HepG2 (cell line): ENCODE results near the gene ANKRD39. TPM values are rescaled to one million over a fixed set of nuclear protein-coding genes. Genes with fewer than 3 reads are reported as not detected.

Experiments used
- ETV5 ChIP-seq: IDR thresholded peaks from 2 replicates; pipeline ENCODE4 v1.6.1; 2018; ENCODE audit warnings: missing biosample characterization, missing genetic modification reagents, inconsistent platforms, borderline replicate concordance
- HDAC2 ChIP-seq: sonication (generic); formaldehyde crosslinking; IDR thresholded peaks from 2 replicates; pipeline ENCODE4 v1.4.0; 2020; ENCODE audit warnings: missing genetic modification reagents
- HOXA3 ChIP-seq: sonication (generic); formaldehyde crosslinking; IDR thresholded peaks from 2 replicates; pipeline ENCODE4 v1.5.0; 2020; ENCODE audit warnings: missing genetic modification reagents
- JUND ChIP-seq: sonication (generic); formaldehyde crosslinking; IDR thresholded peaks from 2 replicates; pipeline ENCODE4 v1.8.0; 2022; ENCODE audit warnings: mild to moderate bottlenecking, missing genetic modification reagents
- SETDB1 ChIP-seq: sonication (generic); formaldehyde crosslinking; IDR thresholded peaks from 2 replicates; pipeline ENCODE4 v1.5.1; 2020; ENCODE audit warnings: missing genetic modification reagents, mild to moderate bottlenecking, borderline replicate concordance
- SNAI1 ChIP-seq: sonication (generic); formaldehyde crosslinking; IDR thresholded peaks from 2 replicates; pipeline ENCODE4 v1.5.0; 2020; ENCODE audit warnings: mild to moderate bottlenecking, missing genetic modification reagents, borderline replicate concordance
- SRY ChIP-seq: sonication (generic); formaldehyde crosslinking; IDR thresholded peaks from 2 replicates; pipeline ENCODE4 v1.8.0; 2022; ENCODE audit warnings: mild to moderate bottlenecking, missing genetic modification reagents
- ZFP82 ChIP-seq: sonication (generic); formaldehyde crosslinking; IDR thresholded peaks from 2 replicates; pipeline ENCODE4 v1.5.1; 2020; ENCODE audit warnings: mild to moderate bottlenecking, missing genetic modification reagents, borderline replicate concordance
- ZNF317 ChIP-seq: sonication (generic); formaldehyde crosslinking; IDR thresholded peaks from 2 replicates; pipeline ENCODE4 v1.5.0; 2020; ENCODE audit warnings: mild to moderate bottlenecking, missing genetic modification reagents
- ZNF652 ChIP-seq: IDR thresholded peaks from 2 replicates; pipeline ENCODE4 v1.6.1; 2016; ENCODE audit warnings: low read depth, borderline replicate concordance
- polyA plus RNA-seq, 8 experiments: library from polyadenylated mRNA; depleted of rRNA in 3 of 8; stranded (reverse) in 7 of 8; unstranded in 1 of 8; fragments of >200 nt; fragmentation: Illumina TruSeq in 4 of 8; extraction: Trizol in 4 of 8; gene quantifications; 2 replicates each; pipeline versions ENCODE4 v1.2.1 to v1.2.3, GENCODE V29; 2011 to 2016; ENCODE audit warnings: low read depth in 4 of 8, missing spikeins in 1 of 8, mixed read lengths in 1 of 8; ENCODE audit not compliant: insufficient read depth in 1 of 8
- total RNA-seq, 5 experiments: library from RNA; depleted of rRNA; stranded (reverse); fragments of >200 nt; fragmentation: Illumina TruSeq; extraction: Trizol; gene quantifications; 2 replicates each; pipeline ENCODE4 v1.2.3, GENCODE V29; 2016; ENCODE audit warnings: low read depth in 1 of 5
- TF ChIP-seq, protein P1 (sequence below): sonication (generic); formaldehyde crosslinking; IDR thresholded peaks from 2 replicates; pipeline ENCODE4 v1.4.0; 2020; ENCODE audit warnings: missing genetic modification reagents, borderline replicate concordance
- TF ChIP-seq, protein P2 (sequence below): sonication (generic); formaldehyde crosslinking; IDR thresholded peaks from 2 replicates; pipeline ENCODE4; 2020; ENCODE audit warnings: missing genetic modification reagents, mild to moderate bottlenecking, borderline replicate concordance
- TF ChIP-seq, protein P3 (sequence below): sonication (generic); IDR thresholded peaks from 2 replicates; pipeline ENCODE4 v1.6.1; 2016; ENCODE audit warnings: low read depth, borderline replicate concordance
- TF ChIP-seq, protein P4 (sequence below): sonication (generic); formaldehyde crosslinking; IDR thresholded peaks from 2 replicates; pipeline ENCODE4 v1.4.0; 2020; ENCODE audit warnings: missing genetic modification reagents
- TF ChIP-seq, protein P5 (sequence below): sonication (generic); formaldehyde crosslinking; IDR thresholded peaks from 2 replicates; pipeline ENCODE4 v1.4.0; 2020; ENCODE audit warnings: missing genetic modification reagents, borderline replicate concordance

ANKRD39 gene
- total and polyA plus RNA-seq, 2 of the 13 experiments (the other 11 are each of a cell fraction or from before 2014, with no cell fraction given) = 23.2 to 24.8 TPM

DNA sequence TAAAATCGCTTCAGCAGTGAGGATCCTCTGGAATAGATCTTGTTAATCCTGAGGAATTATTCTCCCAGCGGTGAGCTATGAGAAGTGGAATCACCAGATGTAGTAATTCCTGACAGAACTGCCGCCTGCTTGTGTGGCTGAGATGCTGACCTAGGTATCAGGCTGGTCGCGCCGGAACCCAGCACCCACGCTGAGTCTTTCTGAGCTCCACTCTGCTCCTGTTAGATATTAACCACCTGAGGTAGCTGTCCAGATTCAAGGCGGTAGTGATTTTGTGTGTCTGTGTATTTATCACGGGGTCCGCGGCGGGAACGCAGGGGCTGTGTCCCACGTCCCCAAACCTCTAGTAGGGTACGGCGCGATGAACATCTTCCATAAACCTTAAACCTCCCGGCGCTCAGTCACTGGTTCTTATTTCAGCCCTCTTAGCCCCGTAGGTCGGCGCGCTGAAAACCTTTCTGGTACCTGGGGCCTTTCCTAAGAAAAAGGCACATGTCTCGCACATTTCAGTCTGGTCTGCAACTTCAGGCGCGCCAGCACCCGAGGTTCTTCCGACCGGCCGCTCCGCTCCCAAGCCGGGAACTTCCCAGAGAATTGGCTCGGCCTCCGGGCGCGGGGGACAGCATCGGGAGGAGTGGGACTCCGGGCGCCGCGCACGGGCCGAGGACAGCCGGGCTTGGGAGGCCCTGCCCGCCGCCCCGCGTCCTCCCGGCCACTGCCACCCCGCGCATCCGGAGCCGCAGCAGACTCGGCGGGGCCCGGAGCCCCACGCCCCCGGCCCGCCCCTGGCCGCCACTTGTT is 42.3 kb downstream of the ANKRD39 start (continued):
- TF ChIP-seq, protein P1, sequence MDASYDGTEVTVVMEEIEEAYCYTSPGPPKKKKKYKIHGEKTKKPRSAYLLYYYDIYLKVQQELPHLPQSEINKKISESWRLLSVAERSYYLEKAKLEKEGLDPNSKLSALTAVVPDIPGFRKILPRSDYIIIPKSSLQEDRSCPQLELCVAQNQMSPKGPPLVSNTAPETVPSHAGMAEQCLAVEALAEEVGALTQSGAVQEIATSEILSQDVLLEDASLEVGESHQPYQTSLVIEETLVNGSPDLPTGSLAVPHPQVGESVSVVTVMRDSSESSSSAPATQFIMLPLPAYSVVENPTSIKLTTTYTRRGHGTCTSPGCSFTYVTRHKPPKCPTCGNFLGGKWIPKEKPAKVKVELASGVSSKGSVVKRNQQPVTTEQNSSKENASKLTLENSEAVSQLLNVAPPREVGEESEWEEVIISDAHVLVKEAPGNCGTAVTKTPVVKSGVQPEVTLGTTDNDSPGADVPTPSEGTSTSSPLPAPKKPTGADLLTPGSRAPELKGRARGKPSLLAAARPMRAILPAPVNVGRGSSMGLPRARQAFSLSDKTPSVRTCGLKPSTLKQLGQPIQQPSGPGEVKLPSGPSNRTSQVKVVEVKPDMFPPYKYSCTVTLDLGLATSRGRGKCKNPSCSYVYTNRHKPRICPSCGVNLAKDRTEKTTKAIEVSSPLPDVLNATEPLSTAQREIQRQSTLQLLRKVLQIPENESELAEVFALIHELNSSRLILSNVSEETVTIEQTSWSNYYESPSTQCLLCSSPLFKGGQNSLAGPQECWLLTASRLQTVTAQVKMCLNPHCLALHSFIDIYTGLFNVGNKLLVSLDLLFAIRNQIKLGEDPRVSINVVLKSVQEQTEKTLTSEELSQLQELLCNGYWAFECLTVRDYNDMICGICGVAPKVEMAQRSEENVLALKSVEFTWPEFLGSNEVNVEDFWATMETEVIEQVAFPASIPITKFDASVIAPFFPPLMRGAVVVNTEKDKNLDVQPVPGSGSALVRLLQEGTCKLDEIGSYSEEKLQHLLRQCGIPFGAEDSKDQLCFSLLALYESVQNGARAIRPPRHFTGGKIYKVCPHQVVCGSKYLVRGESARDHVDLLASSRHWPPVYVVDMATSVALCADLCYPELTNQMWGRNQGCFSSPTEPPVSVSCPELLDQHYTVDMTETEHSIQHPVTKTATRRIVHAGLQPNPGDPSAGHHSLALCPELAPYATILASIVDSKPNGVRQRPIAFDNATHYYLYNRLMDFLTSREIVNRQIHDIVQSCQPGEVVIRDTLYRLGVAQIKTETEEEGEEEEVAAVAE (CRISPR knock-in tag) = no peak
- TF ChIP-seq HDAC2 (CRISPR knock-in tag) (0 out of 2 replicates have a peak, but pooled peaks have one; percentile 32), ETV5 (CRISPR knock-in tag) (peak; percentile 14; the same call in 1 of the 2 replicates), ZNF317 (no peak), HOXA3 (CRISPR knock-in tag) (no peak), ZNF652 (CRISPR knock-in tag) (no peak), SRY (CRISPR knock-in tag) (no peak; the same call in 1 of the 2 replicates), ZFP82 (CRISPR knock-in tag) (no peak), JUND (CRISPR knock-in tag) (no peak), SNAI1 (CRISPR knock-in tag) (no peak), SETDB1 (CRISPR knock-in tag) (no peak)
- TF ChIP-seq, protein P2, sequence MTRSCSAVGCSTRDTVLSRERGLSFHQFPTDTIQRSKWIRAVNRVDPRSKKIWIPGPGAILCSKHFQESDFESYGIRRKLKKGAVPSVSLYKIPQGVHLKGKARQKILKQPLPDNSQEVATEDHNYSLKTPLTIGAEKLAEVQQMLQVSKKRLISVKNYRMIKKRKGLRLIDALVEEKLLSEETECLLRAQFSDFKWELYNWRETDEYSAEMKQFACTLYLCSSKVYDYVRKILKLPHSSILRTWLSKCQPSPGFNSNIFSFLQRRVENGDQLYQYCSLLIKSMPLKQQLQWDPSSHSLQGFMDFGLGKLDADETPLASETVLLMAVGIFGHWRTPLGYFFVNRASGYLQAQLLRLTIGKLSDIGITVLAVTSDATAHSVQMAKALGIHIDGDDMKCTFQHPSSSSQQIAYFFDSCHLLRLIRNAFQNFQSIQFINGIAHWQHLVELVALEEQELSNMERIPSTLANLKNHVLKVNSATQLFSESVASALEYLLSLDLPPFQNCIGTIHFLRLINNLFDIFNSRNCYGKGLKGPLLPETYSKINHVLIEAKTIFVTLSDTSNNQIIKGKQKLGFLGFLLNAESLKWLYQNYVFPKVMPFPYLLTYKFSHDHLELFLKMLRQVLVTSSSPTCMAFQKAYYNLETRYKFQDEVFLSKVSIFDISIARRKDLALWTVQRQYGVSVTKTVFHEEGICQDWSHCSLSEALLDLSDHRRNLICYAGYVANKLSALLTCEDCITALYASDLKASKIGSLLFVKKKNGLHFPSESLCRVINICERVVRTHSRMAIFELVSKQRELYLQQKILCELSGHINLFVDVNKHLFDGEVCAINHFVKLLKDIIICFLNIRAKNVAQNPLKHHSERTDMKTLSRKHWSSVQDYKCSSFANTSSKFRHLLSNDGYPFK (CRISPR knock-in tag) = peak; percentile 54; the same call in 1 of the 2 replicates
- TF ChIP-seq, protein P3, sequence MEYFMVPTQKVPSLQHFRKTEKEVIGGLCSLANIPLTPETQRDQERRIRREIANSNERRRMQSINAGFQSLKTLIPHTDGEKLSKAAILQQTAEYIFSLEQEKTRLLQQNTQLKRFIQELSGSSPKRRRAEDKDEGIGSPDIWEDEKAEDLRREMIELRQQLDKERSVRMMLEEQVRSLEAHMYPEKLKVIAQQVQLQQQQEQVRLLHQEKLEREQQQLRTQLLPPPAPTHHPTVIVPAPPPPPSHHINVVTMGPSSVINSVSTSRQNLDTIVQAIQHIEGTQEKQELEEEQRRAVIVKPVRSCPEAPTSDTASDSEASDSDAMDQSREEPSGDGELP = no peak
- TF ChIP-seq, protein P4, sequence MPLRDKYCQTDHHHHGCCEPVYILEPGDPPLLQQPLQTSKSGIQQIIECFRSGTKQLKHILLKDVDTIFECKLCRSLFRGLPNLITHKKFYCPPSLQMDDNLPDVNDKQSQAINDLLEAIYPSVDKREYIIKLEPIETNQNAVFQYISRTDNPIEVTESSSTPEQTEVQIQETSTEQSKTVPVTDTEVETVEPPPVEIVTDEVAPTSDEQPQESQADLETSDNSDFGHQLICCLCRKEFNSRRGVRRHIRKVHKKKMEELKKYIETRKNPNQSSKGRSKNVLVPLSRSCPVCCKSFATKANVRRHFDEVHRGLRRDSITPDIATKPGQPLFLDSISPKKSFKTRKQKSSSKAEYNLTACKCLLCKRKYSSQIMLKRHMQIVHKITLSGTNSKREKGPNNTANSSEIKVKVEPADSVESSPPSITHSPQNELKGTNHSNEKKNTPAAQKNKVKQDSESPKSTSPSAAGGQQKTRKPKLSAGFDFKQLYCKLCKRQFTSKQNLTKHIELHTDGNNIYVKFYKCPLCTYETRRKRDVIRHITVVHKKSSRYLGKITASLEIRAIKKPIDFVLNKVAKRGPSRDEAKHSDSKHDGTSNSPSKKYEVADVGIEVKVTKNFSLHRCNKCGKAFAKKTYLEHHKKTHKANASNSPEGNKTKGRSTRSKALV = no peak; the same call in none of the 2 replicates
- TF ChIP-seq, protein P5, sequence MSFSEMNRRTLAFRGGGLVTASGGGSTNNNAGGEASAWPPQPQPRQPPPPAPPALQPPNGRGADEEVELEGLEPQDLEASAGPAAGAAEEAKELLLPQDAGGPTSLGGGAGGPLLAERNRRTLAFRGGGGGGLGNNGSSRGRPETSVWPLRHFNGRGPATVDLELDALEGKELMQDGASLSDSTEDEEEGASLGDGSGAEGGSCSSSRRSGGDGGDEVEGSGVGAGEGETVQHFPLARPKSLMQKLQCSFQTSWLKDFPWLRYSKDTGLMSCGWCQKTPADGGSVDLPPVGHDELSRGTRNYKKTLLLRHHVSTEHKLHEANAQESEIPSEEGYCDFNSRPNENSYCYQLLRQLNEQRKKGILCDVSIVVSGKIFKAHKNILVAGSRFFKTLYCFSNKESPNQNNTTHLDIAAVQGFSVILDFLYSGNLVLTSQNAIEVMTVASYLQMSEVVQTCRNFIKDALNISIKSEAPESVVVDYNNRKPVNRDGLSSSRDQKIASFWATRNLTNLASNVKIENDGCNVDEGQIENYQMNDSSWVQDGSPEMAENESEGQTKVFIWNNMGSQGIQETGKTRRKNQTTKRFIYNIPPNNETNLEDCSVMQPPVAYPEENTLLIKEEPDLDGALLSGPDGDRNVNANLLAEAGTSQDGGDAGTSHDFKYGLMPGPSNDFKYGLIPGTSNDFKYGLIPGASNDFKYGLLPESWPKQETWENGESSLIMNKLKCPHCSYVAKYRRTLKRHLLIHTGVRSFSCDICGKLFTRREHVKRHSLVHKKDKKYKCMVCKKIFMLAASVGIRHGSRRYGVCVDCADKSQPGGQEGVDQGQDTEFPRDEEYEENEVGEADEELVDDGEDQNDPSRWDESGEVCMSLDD (CRISPR knock-in tag) = no peak
